Trophoblast cell (in vitro differentiated cells and primary cell): Measurements from ENCODE around the gene MEGF10.

Source experiments
- DNase-seq, 2 donors: peaks; one replicate each; pipeline ENCODE4 v3.0.0-alpha.2; 2016
- H2AFZ ChIP-seq: 2 replicates; pipeline ENCODE4 v1.6.1; 2013; ENCODE audit warnings: low read length, moderate library complexity, mild to moderate bottlenecking; ENCODE audit not compliant: insufficient read depth, poor library complexity
- H2AK5ac ChIP-seq: 2 replicates; pipeline ENCODE4 v1.6.1; 2013; ENCODE audit warnings: mild to moderate bottlenecking, low read length
- H2BK120ac ChIP-seq: 2 replicates; pipeline ENCODE4 v1.6.1; 2013; ENCODE audit warnings: low read length, mild to moderate bottlenecking, moderate library complexity; ENCODE audit not compliant: insufficient read depth, poor library complexity
- H2BK12ac ChIP-seq: 2 replicates; pipeline ENCODE4 v1.6.1; 2013; ENCODE audit warnings: mild to moderate bottlenecking, low read length, moderate library complexity
- H2BK5ac ChIP-seq: 2 replicates; pipeline ENCODE4 v1.6.1; 2013; ENCODE audit warnings: low read length, low read depth, moderate library complexity, mild to moderate bottlenecking; ENCODE audit not compliant: poor library complexity
- H3K14ac ChIP-seq: 2 replicates; pipeline ENCODE4 v1.6.1; 2013; ENCODE audit warnings: mild to moderate bottlenecking, low read length
- H3K18ac ChIP-seq: 2 replicates; pipeline ENCODE4 v1.6.1; 2013; ENCODE audit warnings: mild to moderate bottlenecking, low read length
- H3K23ac ChIP-seq: 2 replicates; pipeline ENCODE4 v1.6.1; 2013; ENCODE audit warnings: low read length
- H3K27ac ChIP-seq: 2 replicates; pipeline ENCODE4 v1.5.1; 2013; ENCODE audit warnings: low read depth, mild to moderate bottlenecking, inconsistent platforms, low read length, moderate library complexity
- H3K27me3 ChIP-seq: 2 replicates; pipeline ENCODE4 v1.6.1; 2013; ENCODE audit warnings: inconsistent platforms, mild to moderate bottlenecking, low read length, moderate library complexity; ENCODE audit not compliant: insufficient read depth
- H3K36me3 ChIP-seq, 2 experiments: 1 replicate in 1 of 2; 2 replicates in 1 of 2; pipeline ENCODE4 v1.6.1; 2013; ENCODE audit warnings: low read length in 2 of 2, mild to moderate bottlenecking in 2 of 2, moderate library complexity in 1 of 2; ENCODE audit not compliant: insufficient read depth in 2 of 2, control insufficient read depth in 1 of 2
- H3K4ac ChIP-seq: 2 replicates; pipeline ENCODE4 v1.6.1; 2013; ENCODE audit warnings: low read depth, mild to moderate bottlenecking, low read length, moderate library complexity
- H3K4me1 ChIP-seq, 2 experiments: 1 replicate in 1 of 2; 2 replicates in 1 of 2; pipeline ENCODE4 v1.6.1; 2013; ENCODE audit warnings: low read length in 2 of 2, mild to moderate bottlenecking in 2 of 2, moderate library complexity in 1 of 2; ENCODE audit not compliant: insufficient read depth in 2 of 2, control insufficient read depth in 1 of 2
- H3K4me2 ChIP-seq: 2 replicates; pipeline ENCODE4 v1.6.1; 2013; ENCODE audit warnings: inconsistent platforms, mild to moderate bottlenecking, low read length, moderate library complexity
- H3K4me3 ChIP-seq: 2 replicates; pipeline ENCODE4 v1.5.1; 2013; ENCODE audit warnings: mild to moderate bottlenecking, low read depth, low read length, inconsistent platforms
- H3K79me1 ChIP-seq: one replicate; pipeline ENCODE4 v1.6.1; 2013; ENCODE audit warnings: low read length
- H3K79me2 ChIP-seq: 2 replicates; pipeline ENCODE4 v1.6.1; 2013; ENCODE audit warnings: low read length, mild to moderate bottlenecking; ENCODE audit not compliant: control insufficient read depth, insufficient read depth, poor library complexity
- H3K9ac ChIP-seq: 2 replicates; pipeline ENCODE4 v1.6.1; 2013; ENCODE audit warnings: mild to moderate bottlenecking, low read length
- H3K9me3 ChIP-seq: 2 replicates; pipeline ENCODE4 v1.6.1; 2013; ENCODE audit warnings: low read depth, mild to moderate bottlenecking, control low read depth, inconsistent platforms, low read length; ENCODE audit not compliant: insufficient read depth
- H4K12ac ChIP-seq: 2 replicates; pipeline ENCODE4 v1.6.1; 2013; ENCODE audit warnings: low read depth, mild to moderate bottlenecking, low read length, moderate library complexity
- H4K8ac ChIP-seq: 2 replicates; pipeline ENCODE4 v1.6.1; 2013; ENCODE audit warnings: low read depth, mild to moderate bottlenecking, low read length, moderate library complexity
- H4K91ac ChIP-seq: one replicate; pipeline ENCODE4 v1.6.1; 2013; ENCODE audit warnings: low read depth, mild to moderate bottlenecking, low read length, moderate library complexity
- WGBS: extraction: QIAGEN DNeasy Blood & Tissue Kit; methylation state at CpG from one replicate; pipeline ENCODE4 v1.1.7; 2013; ENCODE audit warnings: missing lambda C conversion rate; ENCODE audit not compliant: insufficient read length, insufficient coverage; ENCODE audit errors: extremely low coverage; 5-methylcytosine and 5-hydroxymethylcytosine counted together

MEGF10 gene

GRCh38 chr5:127439644-127440043 is 149.0 kb downstream of the MEGF10 start:
- Histone ChIP-seq H3K4me3 (no peak overlapping the region), H3K4me2 (no peak overlapping the region), H3K9me3 (no peaks in the 10 kb centered on the region), H3K36me3 (no peaks in the 10 kb centered on the region), H3K27me3 (no peaks in the 10 kb centered on the region), H3K27ac (no peak overlapping the region), H2AK5ac (no peak overlapping the region), H2BK12ac (no peak overlapping the region), H3K14ac (no peak overlapping the region), H3K18ac (no peak overlapping the region), H3K9ac (no peak overlapping the region), H4K91ac (no peak overlapping the region), H3K4me1 (no peaks in the 10 kb centered on the region), H2AFZ (no peak overlapping the region), H3K23ac (no peak overlapping the region), H3K79me1 (no peaks in the 10 kb centered on the region), H4K8ac (no peak overlapping the region), H2BK5ac (no peak overlapping the region), H3K79me2 (no peaks in the 10 kb centered on the region), H3K4ac (no peak overlapping the region), H4K12ac (no peak overlapping the region), H2BK120ac (no peak overlapping the region)
- WGBS: no CpG with 5 or more reads among the region's 4 CpGs
- no peak for DNase-seq

DNA sequence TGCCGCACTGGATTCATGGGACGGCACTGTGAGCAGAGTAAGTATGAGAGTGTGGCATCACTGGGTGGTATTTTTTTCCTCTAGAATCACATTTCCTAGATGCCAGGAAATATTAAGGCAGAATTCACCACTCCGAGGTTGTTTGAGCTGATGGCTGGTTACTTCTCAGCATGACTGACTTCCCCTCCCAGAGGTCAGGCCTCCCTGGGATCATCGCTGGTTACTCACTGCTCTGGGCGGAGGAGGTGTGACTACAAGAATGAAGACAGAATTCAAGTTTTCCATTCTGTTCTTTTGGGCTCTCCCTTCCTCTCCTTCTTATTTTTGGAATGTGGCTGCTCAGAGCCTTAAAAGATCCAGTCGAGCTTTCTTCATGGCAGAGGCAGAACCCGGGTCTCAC is 150.2 kb downstream of the MEGF10 start:
- no peaks in the 10 kb centered on the region for H3K4me1 ChIP-seq
- no peak overlapping the region for H3K4me2 ChIP-seq
- H4K12ac ChIP-seq: no peak overlapping the region
- H3K79me1 ChIP-seq: no peaks in the 10 kb centered on the region
- no peak overlapping the region for H3K14ac ChIP-seq
- DNase-seq: no peak
- H3K4me3 ChIP-seq: no peak overlapping the region
- H3K9me3 ChIP-seq: no peaks in the 10 kb centered on the region
- H2BK5ac ChIP-seq: no peak overlapping the region
- no peak overlapping the region for H3K18ac ChIP-seq
- no peak overlapping the region for H2BK12ac ChIP-seq
- no peaks in the 10 kb centered on the region for H3K27me3 ChIP-seq
- H2BK120ac ChIP-seq: no peak overlapping the region
- no peaks in the 10 kb centered on the region for H3K36me3 ChIP-seq
- no peak overlapping the region for H3K4ac ChIP-seq
- H4K8ac ChIP-seq: no peak overlapping the region
- no peak overlapping the region for H3K23ac ChIP-seq
- no peak overlapping the region for H3K9ac ChIP-seq
- no peak overlapping the region for H4K91ac ChIP-seq
- H2AK5ac ChIP-seq: no peak overlapping the region
- no peak overlapping the region for H2AFZ ChIP-seq
- no peak overlapping the region for H3K27ac ChIP-seq
- no CpG with 5 or more reads among the region's 7 CpGs for WGBS
- no peaks in the 10 kb centered on the region for H3K79me2 ChIP-seq

GRCh38 chr5:127441799-127442484 is 151.3 kb downstream of the MEGF10 start:
- no CpG with 5 or more reads among the region's 4 CpGs for WGBS
- H3K4ac ChIP-seq: no peak overlapping the region
- no peak overlapping the region for H2BK12ac ChIP-seq
- no peak overlapping the region for H3K4me2 ChIP-seq
- no peak overlapping the region for H2BK120ac ChIP-seq
- H2AK5ac ChIP-seq: no peak overlapping the region
- no peak overlapping the region for H2BK5ac ChIP-seq
- H3K4me3 ChIP-seq: no peak overlapping the region
- DNase-seq: peak in 1 of 2 donors; percentile 50
- H3K79me2 ChIP-seq: no peaks in the 10 kb centered on the region
- no peaks in the 10 kb centered on the region for H3K27me3 ChIP-seq
- H3K9me3 ChIP-seq: no peaks in the 10 kb centered on the region
- H3K14ac ChIP-seq: no peak overlapping the region
- H3K18ac ChIP-seq: no peak overlapping the region
- no peak overlapping the region for H3K9ac ChIP-seq
- H3K23ac ChIP-seq: no peak overlapping the region
- H3K79me1 ChIP-seq: no peaks in the 10 kb centered on the region
- H4K12ac ChIP-seq: no peak overlapping the region
- H2AFZ ChIP-seq: no peak overlapping the region
- H3K36me3 ChIP-seq: no peaks in the 10 kb centered on the region
- H3K4me1 ChIP-seq: no peaks in the 10 kb centered on the region
- no peak overlapping the region for H4K8ac ChIP-seq
- H4K91ac ChIP-seq: no peak overlapping the region
- H3K27ac ChIP-seq: no peak overlapping the region

GRCh38 chr5:127444171-127444570 is 153.6 kb downstream of the MEGF10 start:
- Histone ChIP-seq H4K12ac (no peak overlapping the region), H2AK5ac (no peak overlapping the region), H3K4ac (no peak overlapping the region), H3K4me3 (no peak overlapping the region), H3K4me1 (no peaks in the 10 kb centered on the region), H3K4me2 (no peak overlapping the region), H4K91ac (no peak overlapping the region), H2BK12ac (no peak overlapping the region), H3K9ac (no peak overlapping the region), H3K23ac (no peak overlapping the region), H3K9me3 (no peaks in the 10 kb centered on the region), H3K36me3 (no peaks in the 10 kb centered on the region), H4K8ac (no peak overlapping the region), H2BK120ac (no peak overlapping the region), H3K18ac (no peak overlapping the region), H2BK5ac (no peak overlapping the region), H3K14ac (no peak overlapping the region), H3K27me3 (no peaks in the 10 kb centered on the region), H3K79me1 (no peaks in the 10 kb centered on the region), H3K27ac (no peak overlapping the region), H2AFZ (no peak overlapping the region), H3K79me2 (no peaks in the 10 kb centered on the region)
- DNase-seq: no peak
- no CpG with 5 or more reads among the region's 1 CpG for WGBS
